Activated CD4-positive, alpha-beta T cell treated with anti-CD3 and anti-CD28 coated beads for 1 hour (primary cell): Measurements from ENCODE around the gene SCAPER.

Source experiments
- DNase-seq: peaks from one replicate; pipeline ENCODE4 v3.0.0-alpha.2; 2020

SCAPER gene

GRCh38 chr15:76346669-76347481, 558.3 kb downstream of the SCAPER start:
- DNase-seq: no peak

- DNase-seq: no peak
Measured at GRCh38 chr15:76345880-76346668, 559.1 kb downstream of the SCAPER start.

GRCh38 chr15:76345583-76345879, 559.6 kb downstream of the SCAPER start:
- no peak for DNase-seq

- no peak for DNase-seq
Measured at GRCh38 chr15:76344893-76345582, 560.1 kb downstream of the SCAPER start.

GRCh38 chr15:76343313-76343996, 561.7 kb downstream of the SCAPER start:
- DNase-seq: no peak

GRCh38 chr15:76342382-76343201, 562.5 kb downstream of the SCAPER start:
- no peak for DNase-seq

GRCh38 chr15:76342058-76342381, 563.1 kb downstream of the SCAPER start:
- DNase-seq: no peak

GRCh38 chr15:76341366-76342057, 563.6 kb downstream of the SCAPER start:
- DNase-seq: no peak

- peak; percentile 24 for DNase-seq
Measured at GRCh38 chr15:76340803-76341365, 564.3 kb downstream of the SCAPER start.

- DNase-seq: no peak
Measured at GRCh38 chr15:76340198-76340802, 564.8 kb downstream of the SCAPER start.

- DNase-seq: no peak
Measured at GRCh38 chr15:76339305-76340197, 565.6 kb downstream of the SCAPER start.

GRCh38 chr15:76338486-76339304, 566.4 kb downstream of the SCAPER start:
- DNase-seq: no peak

GRCh38 chr15:76337696-76338485, 567.2 kb downstream of the SCAPER start:
- no peak for DNase-seq

GRCh38 chr15:76337059-76337695, 568.0 kb downstream of the SCAPER start:
- DNase-seq: no peak

GRCh38 chr15:76336254-76337058, 568.7 kb downstream of the SCAPER start, which contains the start of gene ISL2:
Gene ISL2 (plus strand): TSS chr15:76336773. CDS start chr15:76336884, 111 bp downstream.
- no peak for DNase-seq
